GM12873 (cell line): ENCODE measurements around the gene FBRS.

ENCODE experiments used
- CTCF ChIP-seq: IDR thresholded peaks from 2 replicates; pipeline ENCODE4 v1.5.1; 2012; ENCODE audit warnings: low read depth, mild to moderate bottlenecking, moderate library complexity, low read length, control low read depth; ENCODE audit not compliant: insufficient read depth; ENCODE audit errors: missing control alignments

Gene FBRS

DNA sequence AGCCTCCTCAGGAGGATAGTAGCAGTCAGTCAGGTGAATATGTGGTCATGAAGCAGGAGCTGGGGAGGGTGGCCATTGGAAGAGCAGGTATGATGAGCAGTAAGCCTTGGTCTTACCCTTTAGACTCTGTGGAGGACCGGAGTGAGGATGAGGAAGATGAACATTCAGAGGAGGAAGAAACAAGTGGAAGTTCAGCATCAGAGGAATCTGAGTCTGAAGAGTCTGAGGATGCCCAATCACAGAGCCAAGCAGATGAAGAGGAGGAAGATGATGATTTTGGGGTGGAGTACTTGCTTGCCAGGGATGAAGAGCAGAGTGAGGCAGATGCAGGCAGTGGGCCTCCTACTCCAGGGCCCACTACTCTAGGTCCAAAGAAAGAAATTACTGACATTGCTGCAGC, 53.5 kb downstream of the FBRS start:
- no peak for TF ChIP-seq CTCF

- no peak for TF ChIP-seq CTCF
Measured at GRCh38 chr16:30715750-30716445, 57.7 kb downstream of the FBRS start.

DNA sequence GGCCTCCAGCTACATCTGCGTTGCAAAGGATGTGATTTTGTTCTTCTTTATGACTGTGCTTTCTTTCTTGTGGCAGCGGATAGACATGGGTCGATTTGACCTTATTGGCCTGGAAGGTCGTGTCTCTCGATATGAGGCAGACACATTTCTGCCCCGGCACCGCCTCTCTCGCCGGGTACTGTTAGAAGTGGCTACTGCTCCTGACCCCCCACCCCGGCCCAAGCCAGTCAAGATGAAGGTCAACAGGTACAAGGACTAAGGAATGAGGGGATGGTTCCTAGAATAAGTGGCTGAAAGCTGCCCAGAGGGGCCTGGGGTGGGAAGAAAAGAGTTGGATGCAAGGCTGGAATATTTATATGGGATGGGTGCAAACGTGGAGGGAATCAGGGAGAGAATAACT, 61.9 kb downstream of the FBRS start:
- TF ChIP-seq CTCF, result no peak
